ENCODE measurements around the gene RET.
A peak's percentile ranks its signal among the peaks of the same experiment; 100 is the strongest.

The RET gene

GRCh38 chr10:43124094-43124521 lies 47.2 kb downstream of the RET start:
- no peak for DNase-seq

GRCh38 chr10:43124574-43125273 lies 47.9 kb downstream of the RET start:
- no peak for DNase-seq

- no peak for DNase-seq
These were observed 48.5 kb downstream of the RET start for GRCh38 chr10:43125274-43125845.

- no peak for DNase-seq
These were observed 49.2 kb downstream of the RET start for GRCh38 chr10:43125881-43126731.

- no peak for DNase-seq
These were observed 50.0 kb downstream of the RET start for GRCh38 chr10:43126759-43127424.

- DNase-seq: no peak
These were observed 50.6 kb downstream of the RET start for GRCh38 chr10:43127442-43127841.

GRCh38 chr10:43128331-43128730 lies 51.5 kb downstream of the RET start:
- DNase-seq: no peak

GRCh38 chr10:43128958-43129706 lies 52.3 kb downstream of the RET start:
- no peak for DNase-seq

- no peak for DNase-seq
These were observed 53.9 kb downstream of the RET start for GRCh38 chr10:43130770-43131171.

GRCh38 chr10:43131256-43131655 lies 54.4 kb downstream of the RET start:
- DNase-seq: no peak

GRCh38 chr10:43131906-43132305 lies 55.0 kb downstream of the RET start:
- DNase-seq: no peak

GRCh38 chr10:43132867-43133787 lies 56.3 kb downstream of the RET start:
- DNase-seq: no peak

- DNase-seq: no peak
These were observed 57.4 kb downstream of the RET start for GRCh38 chr10:43134126-43134905.

- no peak for DNase-seq
These were observed 58.2 kb downstream of the RET start for GRCh38 chr10:43135064-43135463.

- no peak for DNase-seq
These were observed 58.8 kb downstream of the RET start for GRCh38 chr10:43135656-43136055.

- no peak for DNase-seq
These were observed 59.6 kb downstream of the RET start for GRCh38 chr10:43136432-43136831.

- no peak for DNase-seq
These were observed 60.3 kb downstream of the RET start for GRCh38 chr10:43136995-43137716.

- no peak for DNase-seq
These were observed 60.8 kb downstream of the RET start for GRCh38 chr10:43137717-43138020.

- peak; percentile 49 for DNase-seq
These were observed 61.3 kb downstream of the RET start, which contains the start of gene CSGALNACT2 for GRCh38 chr10:43138021-43138756. CSGALNACT2 (plus strand) TSS chr10:43138445; CDS start chr10:43155150, 16,705 bp downstream.

Data from NCI-H2029 (cell line).